KG1 (cell line): Measurements from ENCODE around the gene LIMS1.
A peak's percentile ranks its signal among the peaks of the same experiment; 100 is the strongest.
"Not testable (repeated sequence)": the region's sequence is repeated elsewhere in the genome, so short reads cannot be mapped to it uniquely, and the experiment has no call there.

ENCODE experiments used
- DNase-seq: peaks from one replicate; lab custom pipeline; 2025; lab: John Stamatoyannopoulos, UW

The LIMS1 gene

DNA sequence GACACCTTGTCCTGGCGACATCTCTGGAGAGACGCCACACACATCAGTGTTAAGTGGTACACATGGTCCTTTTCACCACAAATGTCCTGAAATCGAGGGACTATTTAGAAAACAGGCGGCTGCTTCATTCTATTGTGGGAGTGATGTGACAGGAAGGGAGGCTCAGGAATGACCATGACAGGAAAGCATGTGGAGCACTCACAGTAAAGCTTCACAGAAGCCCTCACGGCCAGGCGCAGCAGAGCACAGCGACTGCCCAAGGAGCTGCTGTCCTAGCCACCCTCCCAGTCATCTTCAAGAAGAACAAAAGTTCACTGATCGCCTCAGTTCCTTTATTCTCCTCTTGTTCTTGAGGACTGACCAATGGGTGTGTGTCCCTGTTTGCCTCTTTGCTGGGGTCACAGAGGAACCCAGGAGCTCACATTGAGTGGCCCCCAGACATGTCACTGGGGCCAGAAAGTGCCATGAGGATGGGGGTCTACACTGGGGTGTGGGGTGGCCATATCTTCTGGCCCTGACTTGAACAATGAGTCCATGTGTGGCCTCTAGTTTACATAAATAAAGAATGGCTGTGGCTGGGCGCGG is 100.4 kb downstream of the LIMS1 start:
- DNase-seq, result no peak

DNA sequence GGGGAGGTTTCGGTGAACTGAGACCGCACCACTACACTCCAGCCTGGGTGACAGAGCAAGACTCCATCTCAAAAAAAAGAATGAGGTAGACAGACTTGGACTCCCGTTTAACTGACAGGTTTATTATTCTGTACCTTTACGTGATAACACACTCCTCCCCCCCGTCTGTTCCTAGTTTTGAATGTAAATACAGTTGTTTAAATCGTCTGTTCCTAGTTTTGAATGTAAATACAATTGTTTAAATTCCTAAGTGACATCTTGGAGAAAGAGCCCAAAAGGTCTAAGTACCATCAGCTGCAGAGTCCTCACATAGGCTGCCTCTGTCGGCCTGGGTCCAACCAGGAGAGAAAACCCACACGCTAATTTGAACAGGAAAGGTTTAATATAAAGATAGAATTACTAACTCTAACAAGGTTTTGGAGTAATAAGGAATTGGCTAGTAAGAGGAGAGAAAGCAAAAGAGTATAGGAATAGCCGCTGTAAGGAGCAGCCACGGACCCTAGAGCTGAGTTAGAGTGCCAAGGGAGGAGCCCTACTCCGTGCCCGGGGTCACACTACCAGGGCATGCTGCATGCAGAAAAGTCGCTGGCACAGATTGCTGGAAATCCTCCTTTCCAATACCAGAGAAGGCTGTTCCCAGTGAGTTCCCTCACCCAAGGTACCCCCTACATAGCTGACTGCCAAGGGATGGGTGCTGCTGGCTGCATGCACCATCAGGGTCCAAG is 101.5 kb downstream of the LIMS1 start:
- DNase-seq, result no peak

- no peak for DNase-seq
Observed at GRCh38 chr2:108637304-108637669, 103.0 kb downstream of the LIMS1 start.

DNA sequence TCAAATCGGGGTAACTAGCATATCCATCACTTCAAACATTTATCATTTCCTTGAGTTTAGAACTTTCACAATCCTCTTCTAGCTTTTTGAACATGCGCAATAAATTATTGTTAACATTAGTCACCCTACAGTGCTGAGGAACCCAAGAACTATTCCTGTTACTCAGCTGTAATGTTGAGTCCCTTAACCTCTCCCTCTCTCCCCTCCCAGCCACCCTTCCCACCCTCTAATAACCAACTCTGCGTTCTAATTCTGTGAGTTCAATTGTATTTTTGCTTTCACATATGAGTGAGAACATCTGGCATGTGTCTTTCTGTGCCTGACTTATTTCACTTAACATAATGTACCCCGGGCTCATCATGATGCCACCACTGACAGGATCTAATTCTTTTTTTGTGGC is 106.5 kb downstream of the LIMS1 start:
- no peak for DNase-seq

DNA sequence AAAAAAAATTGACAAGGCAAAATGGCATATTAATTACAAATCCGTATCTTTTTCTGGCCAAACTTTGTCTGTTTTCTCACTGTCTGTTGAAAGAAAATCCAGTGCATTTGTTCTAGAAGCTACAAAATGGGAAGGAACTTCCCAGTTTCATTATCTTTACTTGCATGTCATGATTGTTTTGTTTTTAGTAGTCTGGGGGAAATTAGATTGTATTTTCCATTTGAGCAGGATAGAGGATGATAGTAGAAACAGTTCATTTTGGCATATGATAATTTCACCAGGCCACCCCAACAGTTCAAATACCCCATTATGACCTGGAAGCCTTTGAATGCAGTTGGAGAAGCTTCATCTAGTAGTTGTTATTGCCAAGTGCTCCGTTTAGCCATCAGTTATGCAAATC is 107.5 kb downstream of the LIMS1 start:
- no peak for DNase-seq

GRCh38 chr2:108643261-108643849 is 109.1 kb downstream of the LIMS1 start:
- DNase-seq, result no peak

- DNase-seq, result not testable (repeated sequence)
Observed at GRCh38 chr2:108643862-108644261, 109.6 kb downstream of the LIMS1 start.

GRCh38 chr2:108644446-108644845 is 110.2 kb downstream of the LIMS1 start:
- not testable (repeated sequence) for DNase-seq

DNA sequence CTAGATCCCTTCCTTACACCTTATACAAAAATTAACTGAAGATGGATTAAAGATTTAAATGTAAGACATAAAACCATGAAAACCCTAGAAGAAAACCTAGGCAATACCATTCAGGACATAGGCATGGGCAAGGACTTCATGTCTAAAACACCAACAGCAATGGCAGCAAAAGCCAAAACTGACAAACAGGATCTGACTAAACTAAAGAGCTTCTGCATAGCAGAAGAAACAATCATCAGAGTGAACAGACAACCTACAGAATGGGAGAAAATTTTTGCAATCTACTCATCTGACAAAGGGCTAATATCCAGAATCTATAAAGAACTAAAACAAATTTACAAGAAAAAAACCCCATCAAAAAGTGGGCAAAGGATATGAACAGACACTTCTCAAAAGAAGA is 114.5 kb downstream of the LIMS1 start:
- DNase-seq, result not testable (repeated sequence)

DNA sequence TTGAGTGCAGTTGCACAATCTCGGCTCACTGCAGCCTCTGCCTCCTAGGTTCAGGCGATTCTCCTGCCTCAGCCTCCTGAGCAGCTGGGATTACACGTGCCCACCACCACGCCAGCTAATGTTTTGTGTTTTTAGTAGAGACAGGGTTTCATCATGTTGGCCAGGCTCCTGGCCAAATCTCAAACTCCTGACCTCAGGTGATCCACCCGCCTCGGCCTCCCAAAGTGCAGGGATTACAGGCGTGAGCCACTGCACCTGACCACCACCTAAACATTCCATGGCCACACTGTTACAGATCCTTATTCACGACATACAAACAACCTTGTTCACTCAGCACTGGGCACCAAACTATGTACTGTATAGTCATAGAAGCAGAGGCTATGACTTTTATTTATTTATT is 116.2 kb downstream of the LIMS1 start:
- DNase-seq, result not testable (repeated sequence)

- not testable (repeated sequence) for DNase-seq
Observed at GRCh38 chr2:108651468-108651867, 117.2 kb downstream of the LIMS1 start.

- peak; percentile 36 for DNase-seq
Observed at GRCh38 chr2:108652187-108652931, 118.1 kb downstream of the LIMS1 start.

DNA sequence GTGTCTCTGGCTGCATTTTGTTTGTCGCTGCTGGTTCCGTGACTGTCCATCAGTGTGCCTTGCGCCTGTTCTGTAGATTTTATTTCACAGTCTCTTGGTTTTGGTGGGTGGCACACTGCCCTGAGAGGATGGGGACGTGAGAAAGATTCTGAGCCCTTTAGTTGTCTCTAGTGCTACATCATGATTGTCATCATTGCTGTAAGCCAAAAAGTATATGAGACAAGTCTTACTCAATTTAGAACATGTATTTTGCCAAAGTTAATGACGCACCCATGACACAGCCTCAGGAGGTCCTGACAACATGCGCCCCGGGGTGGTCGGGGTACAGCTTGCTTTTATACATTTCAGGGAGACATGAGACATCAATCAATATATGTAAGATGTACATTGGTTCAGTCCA is 119.2 kb downstream of the LIMS1 start:
- not testable (repeated sequence) for DNase-seq

GRCh38 chr2:108653849-108654248 is 119.6 kb downstream of the LIMS1 start:
- DNase-seq, result not testable (repeated sequence)

DNA sequence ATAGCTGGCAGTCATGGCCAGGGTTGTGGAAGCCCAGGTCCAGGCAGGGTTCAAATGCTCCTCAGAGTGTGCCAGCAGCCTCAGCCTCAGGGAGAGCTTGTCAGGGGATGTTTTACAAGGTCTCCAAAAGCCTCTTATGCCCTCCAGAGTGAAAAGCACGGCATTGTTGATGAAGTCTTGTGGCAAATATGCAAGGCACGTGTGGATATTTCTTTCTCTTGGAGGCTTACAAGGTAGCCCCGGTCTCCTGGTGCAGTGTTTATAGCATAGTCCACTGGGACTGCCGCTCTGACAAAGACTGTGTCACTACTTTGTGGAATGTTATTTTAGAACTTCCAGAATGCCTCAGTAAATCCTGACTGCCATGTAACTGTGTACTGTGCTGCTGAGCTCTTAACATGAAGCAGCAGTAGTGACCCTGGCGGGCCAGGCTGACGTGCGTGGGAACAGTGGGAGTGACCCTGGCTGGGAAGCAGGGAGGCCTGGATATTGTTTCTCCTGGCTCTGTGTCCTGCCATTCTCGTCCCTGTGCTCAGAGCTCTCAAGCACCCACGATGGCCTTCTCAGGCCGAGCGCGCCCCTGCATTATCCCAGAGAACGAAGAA is 120.4 kb downstream of the LIMS1 start:
- not testable (repeated sequence) for DNase-seq

DNA sequence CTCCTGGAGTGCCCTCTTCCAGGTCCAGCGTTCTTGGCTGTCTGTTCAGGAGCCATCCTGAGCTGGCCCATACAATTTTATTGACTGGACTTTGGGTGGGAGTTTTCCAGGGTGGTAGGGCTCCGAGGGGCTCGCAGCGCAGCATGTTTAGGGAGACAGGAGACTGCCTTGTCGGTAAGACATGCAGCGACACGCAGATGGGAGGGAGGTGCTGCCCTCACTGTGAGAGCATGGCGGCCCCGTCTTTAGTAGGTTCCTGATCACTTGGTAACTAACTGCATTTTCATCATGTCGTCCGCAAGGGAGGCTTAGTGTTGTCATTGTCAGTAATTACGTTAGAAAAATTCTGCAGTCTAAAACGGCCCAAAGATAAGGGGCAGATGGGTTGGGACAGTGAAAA is 121.0 kb downstream of the LIMS1 start:
- DNase-seq, result not testable (repeated sequence)

- not testable (repeated sequence) for DNase-seq
Observed at GRCh38 chr2:108656282-108656681, 122.0 kb downstream of the LIMS1 start.

DNA sequence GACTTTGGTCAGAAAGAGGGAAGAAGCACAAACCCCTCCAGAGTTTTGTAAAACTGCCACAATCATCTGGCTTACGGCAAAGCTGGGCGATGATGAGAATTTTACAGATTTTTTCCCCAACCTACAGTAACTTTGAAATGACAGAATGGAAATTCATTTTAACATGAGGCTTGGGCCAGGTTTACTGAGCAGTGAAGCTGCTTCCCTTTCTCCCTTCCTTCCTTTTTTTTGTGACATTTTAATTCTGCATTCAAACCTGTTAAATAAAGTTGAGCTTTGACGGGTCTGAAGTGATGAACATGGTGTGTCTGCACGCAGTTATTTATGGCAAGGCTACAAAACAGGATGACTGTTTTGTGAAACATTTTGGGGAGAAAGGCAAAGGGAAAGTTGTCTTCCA is 123.2 kb downstream of the LIMS1 start:
- peak; percentile 60 for DNase-seq

DNA sequence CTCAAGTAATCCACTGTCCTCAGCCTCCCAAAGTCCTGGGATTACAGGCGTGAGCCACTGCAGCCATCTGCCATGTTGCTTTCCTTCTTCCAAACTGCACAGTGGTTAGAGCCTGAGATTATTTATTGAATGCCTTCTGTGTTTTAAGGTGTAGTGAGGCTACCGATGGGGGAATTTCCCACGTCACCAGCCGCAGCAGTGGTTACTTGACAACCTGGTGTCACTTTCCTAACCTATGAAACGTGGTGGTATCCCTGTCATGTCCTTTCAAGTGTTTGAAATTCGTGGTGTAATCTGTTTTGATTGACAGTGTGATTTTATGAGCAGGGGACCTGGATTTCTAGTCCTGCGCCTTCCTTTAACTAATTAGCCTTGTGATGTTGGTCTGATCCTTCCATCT is 124.3 kb downstream of the LIMS1 start:
- DNase-seq, result not testable (repeated sequence)

DNA sequence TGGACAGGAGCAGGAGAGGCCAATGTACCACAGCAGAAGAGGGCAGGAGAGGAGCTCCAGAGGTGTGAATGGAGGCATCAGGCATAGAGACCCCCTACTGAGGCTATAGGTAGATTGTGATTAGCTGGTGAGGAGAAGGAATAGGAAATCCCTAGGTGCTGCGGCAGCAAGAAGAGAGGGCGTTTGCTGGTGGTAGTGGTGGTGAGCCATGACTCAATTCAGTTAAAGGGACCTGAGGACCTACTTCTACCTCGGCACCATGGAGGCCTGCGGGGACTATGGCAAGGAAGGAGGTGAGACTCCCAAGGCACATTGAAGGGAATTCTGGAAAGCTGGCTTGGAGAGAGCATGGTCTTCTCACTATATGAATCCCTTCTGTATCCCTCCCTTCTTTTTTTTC is 127.2 kb downstream of the LIMS1 start:
- DNase-seq, result not testable (repeated sequence)

DNA sequence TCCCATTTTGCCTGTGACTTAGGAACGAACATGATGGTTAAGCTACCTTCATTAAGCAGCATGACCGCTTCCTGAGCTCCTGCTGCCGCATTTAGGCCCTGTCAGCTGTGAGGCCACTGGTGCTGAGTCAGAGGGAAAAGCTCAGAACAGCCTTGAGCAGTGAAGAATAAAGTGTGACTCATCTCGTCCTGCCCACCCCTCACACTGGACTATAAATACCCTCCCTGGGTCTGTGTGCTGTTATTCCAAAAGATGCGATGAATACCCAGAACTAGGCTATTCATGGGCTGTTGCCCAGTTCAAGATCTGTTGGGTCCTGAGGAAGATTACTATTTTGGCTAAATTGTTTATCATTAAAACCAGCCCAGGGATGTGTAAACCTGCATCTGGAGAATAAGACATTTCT is 127.9 kb downstream of the LIMS1 start:
- not testable (repeated sequence) for DNase-seq

- DNase-seq, result not testable (repeated sequence)
Observed at GRCh38 chr2:108663346-108663745, 129.1 kb downstream of the LIMS1 start.
